GM18870 (cell line): Measurements from ENCODE around the gene SMOC1.

ENCODE experiments used
- ATAC-seq: cut with Tn5 transposase; IDR thresholded peaks from one replicate; pipeline ENCODE4 v1.9.1; 2021; ENCODE audit warnings: moderate library complexity; ENCODE audit not compliant: unreplicated experiment

The SMOC1 gene

DNA sequence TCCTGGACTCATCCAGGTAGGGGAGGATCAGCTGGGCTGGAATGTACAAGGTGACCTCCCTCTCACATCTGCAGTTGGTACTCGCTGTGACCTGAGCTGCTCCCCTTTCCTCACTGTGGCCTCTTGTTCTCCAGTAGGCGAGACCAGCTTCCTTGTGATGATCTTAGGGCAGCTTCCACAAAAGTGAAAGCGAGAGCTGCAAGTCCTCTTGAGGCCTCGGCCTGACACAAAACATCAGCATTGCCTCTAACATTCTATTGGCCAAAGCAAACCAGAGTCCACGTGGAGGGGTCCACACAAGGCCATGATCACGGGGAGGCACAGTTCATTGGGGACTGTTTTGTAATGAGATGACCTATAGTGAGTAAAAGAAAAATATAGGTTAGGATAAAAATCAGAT, 127.5 kb downstream of the SMOC1 start:
- ATAC-seq, result no peak

- no peak for ATAC-seq
Observed at GRCh38 chr14:70008284-70009262, 129.4 kb downstream of the SMOC1 start.

GRCh38 chr14:70009961-70010360, 130.7 kb downstream of the SMOC1 start:
- no peak for ATAC-seq

GRCh38 chr14:70011098-70011497, 131.9 kb downstream of the SMOC1 start:
- ATAC-seq, result no peak

- no peak for ATAC-seq
Observed at GRCh38 chr14:70011708-70012107, 132.5 kb downstream of the SMOC1 start.

DNA sequence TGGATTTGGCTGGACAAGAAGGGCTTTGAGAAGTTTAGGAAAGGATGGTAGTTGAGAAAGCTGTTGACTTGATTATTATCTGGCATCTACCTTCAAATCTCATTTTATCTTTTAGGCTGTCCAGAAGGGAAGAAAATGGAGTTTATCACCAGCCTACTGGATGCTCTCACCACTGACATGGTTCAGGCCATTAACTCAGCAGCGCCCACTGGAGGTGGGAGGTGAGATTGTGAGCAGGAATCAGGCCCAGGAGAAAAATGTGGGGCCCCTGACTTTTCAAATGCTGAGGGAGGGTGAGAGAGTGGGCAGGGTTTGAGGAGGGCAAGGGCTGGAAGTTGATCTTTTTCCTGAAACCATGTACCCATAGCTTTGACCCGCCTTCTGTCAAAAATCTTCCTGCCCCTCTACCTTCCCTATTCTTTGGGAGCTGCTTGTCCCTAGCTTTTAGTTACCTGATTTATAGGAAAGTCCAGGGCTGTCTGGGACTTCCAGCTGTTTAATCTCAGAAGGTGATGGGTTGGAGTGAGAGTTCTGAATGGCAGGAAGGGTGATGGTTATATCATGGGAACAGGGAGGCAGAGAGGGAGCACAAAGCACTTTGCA, 134.2 kb downstream of the SMOC1 start:
- no peak for ATAC-seq

GRCh38 chr14:70014406-70015095, 135.3 kb downstream of the SMOC1 start:
- ATAC-seq, result no peak

- ATAC-seq, result no peak
Observed at GRCh38 chr14:70018230-70018629, 139.0 kb downstream of the SMOC1 start.

- no peak for ATAC-seq
Observed at GRCh38 chr14:70018713-70019211, 139.5 kb downstream of the SMOC1 start.

DNA sequence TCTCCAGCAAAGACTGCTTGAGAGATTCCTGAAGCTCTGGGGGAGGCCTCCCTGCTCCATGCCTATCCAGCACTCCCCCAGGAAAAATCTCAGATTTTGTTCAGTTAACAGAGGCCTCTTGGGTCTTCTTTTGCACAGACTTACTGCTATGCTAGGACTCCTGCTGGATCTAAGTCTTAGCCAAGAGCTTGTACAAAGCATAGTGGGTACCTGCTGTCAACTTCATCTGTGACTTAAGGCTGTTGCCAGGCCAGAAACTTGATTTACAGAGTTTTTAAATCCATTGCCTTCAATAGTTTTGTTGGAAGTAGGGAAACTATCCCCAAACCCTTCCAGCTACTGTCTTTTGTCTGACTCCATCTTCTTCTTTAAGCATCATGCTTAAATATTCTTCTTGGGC, 140.5 kb downstream of the SMOC1 start:
- no peak for ATAC-seq

DNA sequence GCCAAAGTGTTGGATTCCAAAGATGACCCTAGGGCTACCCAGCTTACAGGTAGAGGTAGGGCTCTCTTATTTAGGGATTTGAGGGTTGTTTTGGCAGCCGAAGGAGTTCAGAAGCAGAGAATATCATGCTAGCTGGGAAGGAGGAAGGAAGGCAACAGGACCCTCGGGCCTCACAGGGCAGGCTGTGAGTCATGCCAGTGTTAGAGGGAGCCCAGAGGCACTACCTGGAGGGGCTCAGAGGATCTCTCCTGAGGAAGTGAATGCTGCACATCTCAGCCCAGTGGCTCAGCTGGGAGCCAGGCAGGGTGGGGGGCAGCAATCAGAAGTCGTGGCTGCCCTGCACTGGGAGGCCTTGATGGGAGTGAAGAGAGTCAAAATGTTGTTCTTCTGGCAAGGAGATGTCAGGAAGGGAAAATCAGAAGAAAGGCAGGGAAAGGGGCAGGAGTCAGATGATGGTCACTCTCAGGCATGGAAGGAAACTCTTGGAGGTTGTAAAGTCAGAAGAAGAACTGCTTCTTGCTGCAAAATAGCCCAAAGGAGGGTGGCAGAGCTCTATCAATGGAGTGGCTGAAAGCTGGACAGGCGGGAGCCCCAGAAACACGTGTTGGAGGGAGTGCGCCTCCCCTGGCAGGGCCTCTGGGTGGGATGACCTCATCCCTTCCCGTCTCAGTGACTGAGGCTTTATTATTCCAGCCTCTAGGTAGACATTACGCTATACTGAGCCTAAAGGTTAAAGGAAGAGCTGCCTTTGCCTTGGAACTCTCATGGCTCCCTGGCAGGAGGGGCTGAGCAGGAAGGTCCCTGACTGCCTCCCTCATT, 141.3 kb downstream of the SMOC1 start:
- no peak for ATAC-seq

DNA sequence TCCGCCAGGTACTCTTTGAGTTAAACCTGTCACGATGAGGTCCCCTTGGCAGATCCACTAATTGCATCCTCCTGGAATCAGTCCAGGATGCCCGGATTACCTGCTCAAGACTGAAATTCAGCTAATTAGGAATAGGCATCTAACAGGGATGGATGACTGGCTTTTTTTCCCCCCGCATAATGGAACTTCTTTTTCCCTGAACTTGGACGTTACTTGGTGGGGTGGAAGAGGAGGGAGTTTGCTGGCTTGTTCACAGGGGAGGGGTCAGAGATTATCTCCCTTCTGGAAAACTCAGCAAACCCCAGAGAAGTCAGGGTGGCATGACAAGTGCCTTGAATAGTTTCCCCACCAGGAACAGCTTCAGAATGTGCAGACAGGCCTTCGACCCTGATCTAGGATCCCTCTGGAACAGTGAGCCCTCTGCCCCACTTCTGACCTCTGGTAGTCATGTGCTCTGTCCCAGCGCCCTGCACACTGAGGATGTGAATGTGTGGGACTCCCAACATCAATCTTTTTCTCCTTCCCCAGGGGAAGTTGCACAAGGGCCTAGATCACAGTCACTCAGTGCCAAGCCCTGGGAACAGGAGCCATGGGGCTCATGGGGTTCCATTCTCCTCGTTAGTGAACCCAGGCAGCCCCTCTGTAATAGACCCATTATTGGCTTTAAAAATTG, 142.5 kb downstream of the SMOC1 start:
- ATAC-seq, result no peak

DNA sequence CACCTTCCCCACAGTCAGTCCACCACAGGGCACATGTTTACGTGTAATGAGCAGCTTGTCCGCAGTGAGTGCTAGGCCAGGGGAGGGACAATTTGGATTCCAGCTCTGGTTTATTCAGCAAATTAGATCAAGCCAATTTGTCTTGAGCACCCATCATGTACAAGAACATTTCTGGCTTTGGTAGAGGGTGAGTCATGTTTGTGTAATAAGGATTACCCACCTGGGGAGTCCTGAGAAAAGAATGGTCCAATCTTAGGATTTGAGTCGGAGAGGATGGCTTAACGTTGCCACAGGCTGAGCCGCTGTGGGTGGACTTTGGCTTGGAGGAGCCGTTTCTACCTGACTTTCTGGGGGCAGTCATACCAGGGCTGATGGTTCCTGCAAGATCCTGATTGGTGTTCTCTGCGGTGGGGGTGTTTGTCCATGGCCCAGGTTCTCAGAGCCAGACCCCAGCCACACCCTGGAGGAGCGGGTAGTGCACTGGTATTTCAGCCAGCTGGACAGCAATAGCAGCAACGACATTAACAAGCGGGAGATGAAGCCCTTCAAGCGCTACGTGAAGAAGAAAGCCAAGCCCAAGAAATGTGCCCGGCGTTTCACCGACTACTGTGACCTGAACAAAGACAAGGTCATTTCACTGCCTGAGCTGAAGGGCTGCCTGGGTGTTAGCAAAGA, 143.7 kb downstream of the SMOC1 start:
- no peak for ATAC-seq

GRCh38 chr14:70023871-70024270, 144.7 kb downstream of the SMOC1 start:
- no peak for ATAC-seq

GRCh38 chr14:70027785-70028428, 148.7 kb downstream of the SMOC1 start:
- ATAC-seq, result no peak

DNA sequence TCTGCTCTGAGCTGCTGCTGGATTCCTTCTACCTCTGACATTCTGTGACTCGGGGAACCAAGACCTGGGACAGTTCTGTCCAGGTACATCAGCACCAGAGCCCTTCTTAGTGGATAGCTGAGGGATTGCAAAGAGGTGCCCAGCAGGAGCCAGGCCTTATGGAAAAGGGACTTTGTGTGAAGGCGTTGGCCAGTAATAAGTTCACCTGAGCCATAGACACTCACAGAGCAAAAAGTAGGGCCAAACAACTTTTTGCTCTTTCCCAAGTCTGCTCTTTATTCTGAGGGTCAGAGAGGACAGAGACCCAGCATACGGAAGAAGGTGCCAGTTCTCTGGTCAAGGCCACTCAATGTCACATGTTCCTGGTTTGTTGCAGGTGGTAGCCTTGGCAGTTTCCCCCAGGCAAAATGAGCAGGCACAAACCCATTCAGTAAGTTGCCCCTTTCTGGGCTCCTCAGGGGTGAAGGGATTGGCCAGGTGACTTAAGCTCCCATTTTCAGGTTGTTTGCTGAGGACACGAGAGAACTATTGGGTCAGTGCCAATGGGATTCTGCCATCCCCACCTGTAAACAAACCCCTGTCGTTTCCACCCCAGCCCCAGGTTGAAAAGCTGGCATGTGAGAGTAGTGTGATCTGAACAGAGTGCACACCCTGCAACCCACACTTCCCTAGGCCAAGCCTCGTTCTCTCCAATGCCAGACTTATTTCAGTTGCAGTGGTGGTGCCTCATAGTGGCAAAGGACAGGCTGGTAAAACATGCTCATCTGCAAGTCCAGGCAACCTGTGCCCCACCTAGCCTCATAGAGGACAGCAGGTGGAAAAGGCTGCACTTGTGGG, 150.3 kb downstream of the SMOC1 start:
- no peak for ATAC-seq

GRCh38 chr14:70032016-70032415, 152.8 kb downstream of the SMOC1 start:
- no peak for ATAC-seq

- no peak for ATAC-seq
Observed at GRCh38 chr14:70032447-70032846, 153.2 kb downstream of the SMOC1 start.
